Measurements from ENCODE around the gene TREH.

Gene TREH

DNA sequence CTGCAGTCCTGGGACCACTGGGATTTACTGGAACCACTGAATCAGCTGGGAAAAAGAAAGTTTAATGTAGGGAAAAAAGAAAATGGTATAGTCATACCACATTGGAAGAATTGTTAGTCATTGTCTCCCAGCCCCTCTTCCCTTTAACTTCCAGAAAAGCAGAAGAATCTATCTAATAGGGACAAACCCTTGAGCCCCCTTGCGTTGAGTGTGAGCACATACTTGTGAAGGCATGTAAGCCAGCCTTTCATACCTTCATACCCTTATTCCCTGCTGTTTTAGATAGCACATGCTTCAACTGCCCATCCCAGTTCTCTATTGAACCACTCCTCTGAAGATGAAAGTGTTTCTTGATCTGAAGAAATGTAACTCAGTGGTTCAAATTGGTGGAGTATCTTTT is 6.6 kb downstream of the TREH start:
- TF ChIP-seq, protein P1, sequence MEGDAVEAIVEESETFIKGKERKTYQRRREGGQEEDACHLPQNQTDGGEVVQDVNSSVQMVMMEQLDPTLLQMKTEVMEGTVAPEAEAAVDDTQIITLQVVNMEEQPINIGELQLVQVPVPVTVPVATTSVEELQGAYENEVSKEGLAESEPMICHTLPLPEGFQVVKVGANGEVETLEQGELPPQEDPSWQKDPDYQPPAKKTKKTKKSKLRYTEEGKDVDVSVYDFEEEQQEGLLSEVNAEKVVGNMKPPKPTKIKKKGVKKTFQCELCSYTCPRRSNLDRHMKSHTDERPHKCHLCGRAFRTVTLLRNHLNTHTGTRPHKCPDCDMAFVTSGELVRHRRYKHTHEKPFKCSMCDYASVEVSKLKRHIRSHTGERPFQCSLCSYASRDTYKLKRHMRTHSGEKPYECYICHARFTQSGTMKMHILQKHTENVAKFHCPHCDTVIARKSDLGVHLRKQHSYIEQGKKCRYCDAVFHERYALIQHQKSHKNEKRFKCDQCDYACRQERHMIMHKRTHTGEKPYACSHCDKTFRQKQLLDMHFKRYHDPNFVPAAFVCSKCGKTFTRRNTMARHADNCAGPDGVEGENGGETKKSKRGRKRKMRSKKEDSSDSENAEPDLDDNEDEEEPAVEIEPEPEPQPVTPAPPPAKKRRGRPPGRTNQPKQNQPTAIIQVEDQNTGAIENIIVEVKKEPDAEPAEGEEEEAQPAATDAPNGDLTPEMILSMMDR (IDR thresholded peaks at IDR 0.05; ENCODE audit: borderline replicate concordance, control extremely low read depth, extremely low read depth, insufficient read depth, missing control alignments), result no peak
- in situ Hi-C loops (cut with MboI; ENCODE audit: low sequenced_read_pairs, unreplicated experiment), result no loop called here
- no peak for DNase-seq (ENCODE audit: low spot score)

DNA sequence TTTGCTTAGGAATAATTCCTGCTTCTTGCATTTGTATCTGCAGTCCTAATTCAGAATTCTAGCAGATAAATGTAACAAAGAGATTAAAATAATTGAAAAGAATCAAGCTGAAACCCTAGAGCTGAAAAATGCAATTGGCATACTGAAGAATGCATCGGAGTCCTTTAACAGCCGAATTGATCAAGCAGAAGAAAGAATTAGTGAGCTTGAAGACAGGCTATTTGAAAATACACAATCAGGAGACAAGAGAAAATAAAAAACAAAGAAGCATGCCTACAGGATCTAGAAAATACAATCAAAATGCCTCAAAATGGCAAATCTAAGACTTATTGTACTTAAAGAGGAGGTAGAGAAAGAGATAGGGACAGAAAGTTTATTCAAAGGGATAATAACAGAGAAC is 8.2 kb downstream of the TREH start:
- DNase-seq (ENCODE audit: low spot score), result no peak
- TF ChIP-seq, protein P1 (IDR thresholded peaks at IDR 0.05; ENCODE audit: borderline replicate concordance, control extremely low read depth, extremely low read depth, insufficient read depth, missing control alignments), result no peak
- in situ Hi-C loops (cut with MboI; ENCODE audit: low sequenced_read_pairs, unreplicated experiment), result no loop called here

DNA sequence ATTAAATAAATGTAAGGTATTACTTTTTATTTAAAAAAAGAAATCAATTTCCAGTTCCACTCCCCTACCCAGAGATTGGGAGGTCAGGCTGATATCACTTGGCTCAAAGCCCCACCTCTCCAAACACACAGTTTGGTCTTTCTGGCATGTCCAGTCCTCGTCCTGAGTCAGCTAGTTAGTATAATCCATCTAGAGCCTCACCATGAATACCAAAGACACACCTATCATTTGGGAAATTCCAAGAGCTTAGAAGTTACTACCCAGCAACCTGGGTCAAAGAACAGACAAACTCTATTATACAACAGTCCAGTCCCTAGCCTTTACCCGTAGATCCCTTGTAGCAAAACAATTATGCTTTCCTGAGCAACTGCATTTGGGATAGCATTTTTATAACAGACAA is 9.4 kb downstream of the TREH start:
- DNase-seq (ENCODE audit: low spot score), result no peak
- TF ChIP-seq, protein P1 (IDR thresholded peaks at IDR 0.05; ENCODE audit: borderline replicate concordance, control extremely low read depth, extremely low read depth, insufficient read depth, missing control alignments), result no peak
- in situ Hi-C loops (cut with MboI; ENCODE audit: low sequenced_read_pairs, unreplicated experiment), result no loop called here

DNA sequence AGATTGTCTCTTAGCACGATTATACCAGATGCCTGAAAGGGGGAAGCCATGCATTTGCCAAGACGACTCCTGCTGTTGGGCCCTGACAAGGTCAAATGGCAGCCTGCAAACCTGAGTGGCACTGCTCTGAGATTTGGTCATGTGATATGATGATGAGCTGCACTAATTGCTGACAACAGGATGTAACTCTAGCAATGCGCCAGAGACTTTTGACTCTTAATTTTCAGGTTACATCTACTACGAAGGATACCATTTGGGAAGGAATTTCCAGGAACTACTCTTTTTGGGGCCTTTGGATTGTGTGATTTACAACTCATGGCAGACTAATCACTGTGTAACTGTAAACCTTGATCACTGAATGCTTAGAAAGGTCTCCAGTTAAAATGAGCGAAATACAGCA is 13.1 kb downstream of the TREH start:
- DNase-seq (ENCODE audit: low spot score), result no peak
- in situ Hi-C loops (cut with MboI; ENCODE audit: low sequenced_read_pairs, unreplicated experiment), result no loop called here
- TF ChIP-seq, protein P1 (IDR thresholded peaks at IDR 0.05; ENCODE audit: borderline replicate concordance, control extremely low read depth, extremely low read depth, insufficient read depth, missing control alignments), result no peak

DNA sequence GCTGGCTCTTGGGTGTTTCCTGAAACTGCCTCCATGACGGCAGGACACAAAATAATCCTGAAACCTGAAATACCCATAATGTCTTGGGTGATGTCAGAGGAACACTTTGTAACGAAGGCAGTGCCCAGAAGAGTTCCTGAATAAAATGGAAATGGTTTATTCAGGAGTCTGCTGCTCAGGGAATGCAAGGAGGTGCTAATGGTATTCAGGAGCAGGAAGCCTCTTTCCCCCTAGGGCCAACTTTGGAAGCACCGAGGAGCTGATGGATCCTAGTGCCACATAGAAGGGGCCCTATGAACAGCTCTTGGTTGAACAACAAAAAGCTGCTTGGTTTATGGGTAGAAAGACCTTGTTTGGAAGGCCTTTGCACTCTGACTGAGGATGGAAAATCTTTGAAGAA is 15.5 kb downstream of the TREH start:
- TF ChIP-seq, protein P1 (IDR thresholded peaks at IDR 0.05; ENCODE audit: borderline replicate concordance, control extremely low read depth, extremely low read depth, insufficient read depth, missing control alignments), result no peak
- in situ Hi-C loops (cut with MboI; ENCODE audit: low sequenced_read_pairs, unreplicated experiment), result no loop called here
- DNase-seq (ENCODE audit: low spot score), result no peak

DNA sequence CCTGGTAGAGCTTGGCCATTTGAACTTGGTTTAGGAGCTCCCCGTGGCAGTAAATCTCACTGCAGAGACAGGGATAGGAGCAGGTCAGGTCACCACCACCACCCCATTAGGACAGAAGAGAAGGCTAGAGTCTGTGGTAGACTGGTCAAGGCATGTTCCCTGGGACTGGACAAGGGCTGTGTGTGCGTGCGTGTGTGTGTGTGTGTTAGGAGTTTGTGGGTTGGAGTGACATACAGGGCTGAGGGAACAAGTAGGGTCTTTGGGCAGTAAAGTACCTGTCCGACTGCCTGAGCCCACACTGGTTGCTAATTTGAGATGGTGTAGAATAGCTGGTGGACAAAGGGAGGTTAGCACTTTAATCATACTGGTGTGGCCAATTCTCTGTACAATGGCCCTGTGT is 16.1 kb downstream of the TREH start:
- DNase-seq (ENCODE audit: low spot score), result no peak
- in situ Hi-C loops (cut with MboI; ENCODE audit: low sequenced_read_pairs, unreplicated experiment), result no loop called here
- TF ChIP-seq, protein P1 (IDR thresholded peaks at IDR 0.05; ENCODE audit: borderline replicate concordance, control extremely low read depth, extremely low read depth, insufficient read depth, missing control alignments), result no peak
